ENCODE measurements around the gene CMYA5.

Gene CMYA5

DNA sequence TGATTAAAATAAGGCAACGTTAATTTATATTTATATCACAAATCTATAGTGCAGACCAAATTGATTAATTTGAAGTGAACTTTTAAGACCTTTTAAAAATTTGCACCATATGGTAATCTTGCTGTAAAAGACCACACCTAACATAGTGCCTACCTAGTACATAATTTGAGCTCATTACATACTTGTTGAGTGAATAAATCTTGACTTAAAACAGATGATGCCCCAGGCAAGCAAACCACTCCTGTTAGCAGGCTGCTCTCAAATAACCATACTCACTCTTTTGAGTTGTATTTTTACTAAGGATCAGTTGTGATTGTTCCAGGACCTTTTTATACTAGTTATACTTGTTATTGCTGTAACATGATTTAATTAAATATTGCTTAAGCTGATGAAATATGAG, 27.2 kb downstream of the CMYA5 start:
- H3K79me2 ChIP-seq (ENCODE audit: control insufficient read depth, low read length) = no peaks in the 10 kb centered on the region
- no peaks in the 10 kb centered on the region for H3K27me3 ChIP-seq (ENCODE audit: control insufficient read depth, low read length)
- no peak overlapping the region for H3K4me3 ChIP-seq (ENCODE audit: low read length)
- TF ChIP-seq, protein P1, sequence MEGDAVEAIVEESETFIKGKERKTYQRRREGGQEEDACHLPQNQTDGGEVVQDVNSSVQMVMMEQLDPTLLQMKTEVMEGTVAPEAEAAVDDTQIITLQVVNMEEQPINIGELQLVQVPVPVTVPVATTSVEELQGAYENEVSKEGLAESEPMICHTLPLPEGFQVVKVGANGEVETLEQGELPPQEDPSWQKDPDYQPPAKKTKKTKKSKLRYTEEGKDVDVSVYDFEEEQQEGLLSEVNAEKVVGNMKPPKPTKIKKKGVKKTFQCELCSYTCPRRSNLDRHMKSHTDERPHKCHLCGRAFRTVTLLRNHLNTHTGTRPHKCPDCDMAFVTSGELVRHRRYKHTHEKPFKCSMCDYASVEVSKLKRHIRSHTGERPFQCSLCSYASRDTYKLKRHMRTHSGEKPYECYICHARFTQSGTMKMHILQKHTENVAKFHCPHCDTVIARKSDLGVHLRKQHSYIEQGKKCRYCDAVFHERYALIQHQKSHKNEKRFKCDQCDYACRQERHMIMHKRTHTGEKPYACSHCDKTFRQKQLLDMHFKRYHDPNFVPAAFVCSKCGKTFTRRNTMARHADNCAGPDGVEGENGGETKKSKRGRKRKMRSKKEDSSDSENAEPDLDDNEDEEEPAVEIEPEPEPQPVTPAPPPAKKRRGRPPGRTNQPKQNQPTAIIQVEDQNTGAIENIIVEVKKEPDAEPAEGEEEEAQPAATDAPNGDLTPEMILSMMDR (IDR thresholded peaks at IDR 0.05; ENCODE audit: low read depth, low read length, poor library complexity, severe bottlenecking) = no peak
- TF ChIP-seq EZH2phosphoT487 (IDR thresholded peaks at IDR 0.05; ENCODE audit: borderline replicate concordance, low read length) = no peak
- H3K4me2 ChIP-seq (ENCODE audit: low read length) = no peak overlapping the region
- H4K20me1 ChIP-seq (ENCODE audit: control insufficient read depth, insufficient read depth, low read depth, low read length) = no peaks in the 10 kb centered on the region
- no peaks in the 10 kb centered on the region for H3K4me1 ChIP-seq (ENCODE audit: control insufficient read depth, low read length)
- no peaks in the 10 kb centered on the region for H3K36me3 ChIP-seq (ENCODE audit: control insufficient read depth, low read length)
- no peaks in the 10 kb centered on the region for H3F3A ChIP-seq (ENCODE audit: control insufficient read depth, insufficient read depth)
- no peak overlapping the region for H3K27ac ChIP-seq (ENCODE audit: low read depth, low read length)
- H3K9me3 ChIP-seq (ENCODE audit: control insufficient read depth, insufficient read depth, low read length) = peaks cover 9% of the 10 kb centered on the region
- H3K9me2 ChIP-seq (replicated peaks; ENCODE audit: control insufficient read depth, low read length) = no peaks in the 10 kb centered on the region

DNA sequence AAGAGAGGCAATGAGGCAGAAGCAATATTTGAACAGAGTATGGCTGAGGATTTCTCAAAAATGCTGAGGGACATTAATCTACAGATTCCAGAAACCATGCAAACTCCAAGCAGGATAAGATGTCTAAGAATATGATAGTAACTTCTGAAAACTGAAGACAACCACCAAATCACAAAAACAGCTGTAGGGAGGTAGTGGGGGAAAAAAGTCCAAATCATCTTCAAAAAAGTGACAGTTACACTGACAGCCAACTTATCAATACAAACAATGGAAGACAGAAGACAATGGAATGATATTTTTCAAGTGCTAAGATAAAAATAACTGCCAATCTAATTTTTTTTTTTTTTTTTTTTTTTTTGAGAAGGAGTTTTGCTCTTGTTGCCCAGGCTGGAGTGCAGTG, 30.5 kb downstream of the CMYA5 start:
- Histone ChIP-seq H3K4me3 (ENCODE audit: low read length) (no peak overlapping the region), H3K4me1 (ENCODE audit: control insufficient read depth, low read length) (no peaks in the 10 kb centered on the region), H3K36me3 (ENCODE audit: control insufficient read depth, low read length) (no peaks in the 10 kb centered on the region), H3K27me3 (ENCODE audit: control insufficient read depth, low read length) (no peaks in the 10 kb centered on the region), H3F3A (ENCODE audit: control insufficient read depth, insufficient read depth) (no peaks in the 10 kb centered on the region), H3K27ac (ENCODE audit: low read depth, low read length) (no peak overlapping the region), H3K9me2 (replicated peaks; ENCODE audit: control insufficient read depth, low read length) (no peaks in the 10 kb centered on the region), H3K4me2 (ENCODE audit: low read length) (no peak overlapping the region), H3K9me3 (ENCODE audit: control insufficient read depth, insufficient read depth, low read length) (peaks cover 9% of the 10 kb centered on the region), H4K20me1 (ENCODE audit: control insufficient read depth, insufficient read depth, low read depth, low read length) (no peaks in the 10 kb centered on the region), H3K79me2 (ENCODE audit: control insufficient read depth, low read length) (no peaks in the 10 kb centered on the region)
- TF ChIP-seq EZH2phosphoT487 (IDR thresholded peaks at IDR 0.05; ENCODE audit: borderline replicate concordance, low read length) = no peak
- TF ChIP-seq, protein P1 (IDR thresholded peaks at IDR 0.05; ENCODE audit: low read depth, low read length, poor library complexity, severe bottlenecking) = no peak

DNA sequence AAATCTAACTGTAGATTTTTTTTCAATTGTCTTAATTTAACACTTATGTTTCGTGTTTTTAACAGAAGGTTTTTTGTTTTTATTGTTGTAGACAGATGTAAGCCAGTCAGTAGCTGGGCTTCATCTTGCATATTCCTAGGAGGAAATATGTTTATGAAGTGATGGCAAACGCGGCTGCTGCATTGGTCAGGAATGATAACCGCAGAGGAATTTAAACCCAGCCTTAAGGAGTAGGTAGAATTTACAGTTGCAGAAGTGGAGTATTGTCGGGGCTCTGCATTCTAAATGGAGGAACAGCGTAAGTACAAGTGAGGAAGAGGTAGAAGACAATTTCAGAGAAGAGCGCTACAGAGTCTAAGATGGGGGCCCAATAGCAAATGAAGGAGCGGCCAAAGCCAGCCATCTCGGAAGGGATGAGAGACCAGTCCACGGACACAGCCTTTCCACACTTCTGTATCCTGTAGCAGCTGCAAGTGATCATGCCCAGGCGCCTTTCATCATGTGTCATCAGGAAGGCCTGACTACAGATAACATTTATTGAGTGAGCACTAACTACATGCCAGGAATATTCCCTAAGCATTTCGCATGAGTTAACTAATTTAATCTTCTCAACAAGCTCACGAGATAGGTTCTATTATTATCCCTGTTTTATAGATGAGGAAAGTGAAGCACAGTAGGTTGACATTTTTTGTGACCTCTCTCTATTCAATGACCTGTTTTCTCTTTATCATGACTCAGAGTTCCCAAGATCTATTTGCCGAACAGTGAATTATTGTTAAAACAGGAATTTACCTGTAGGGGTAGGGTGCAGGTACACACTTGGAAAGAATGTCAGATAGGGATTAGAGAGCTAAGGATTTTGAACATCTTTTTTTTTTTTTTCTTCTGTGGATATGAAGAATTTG, 38.1 kb downstream of the CMYA5 start:
- Histone ChIP-seq H3K79me2 (ENCODE audit: control insufficient read depth, low read length) (no peaks in the 10 kb centered on the region), H3K4me3 (ENCODE audit: low read length) (no peak overlapping the region), H3K4me1 (ENCODE audit: control insufficient read depth, low read length) (no peaks in the 10 kb centered on the region), H3K27ac (ENCODE audit: low read depth, low read length) (no peak overlapping the region), H3K4me2 (ENCODE audit: low read length) (no peak overlapping the region), H3K9me3 (ENCODE audit: control insufficient read depth, insufficient read depth, low read length) (no peaks in the 10 kb centered on the region), H3K9me2 (replicated peaks; ENCODE audit: control insufficient read depth, low read length) (no peaks in the 10 kb centered on the region), H4K20me1 (ENCODE audit: control insufficient read depth, insufficient read depth, low read depth, low read length) (no peaks in the 10 kb centered on the region), H3K27me3 (ENCODE audit: control insufficient read depth, low read length) (peaks cover 16% of the 10 kb centered on the region; the same call in 1 of the 2 replicates), H3K36me3 (ENCODE audit: control insufficient read depth, low read length) (no peaks in the 10 kb centered on the region), H3F3A (ENCODE audit: control insufficient read depth, insufficient read depth) (no peaks in the 10 kb centered on the region)
- TF ChIP-seq, protein P1 (IDR thresholded peaks at IDR 0.05; ENCODE audit: low read depth, low read length, poor library complexity, severe bottlenecking) = no peak
- TF ChIP-seq EZH2phosphoT487 (IDR thresholded peaks at IDR 0.05; ENCODE audit: borderline replicate concordance, low read length) = no peak

Measured in DOHH2 (cell line).